Keratinocyte (primary cell): ENCODE data around the gene ASIC5. TPM values are rescaled to one million over a fixed set of nuclear protein-coding genes. Genes with fewer than 3 reads are reported as not detected.

ENCODE experiments used
- DNase-seq: peaks from one replicate; pipeline ENCODE4 v3.0.0-alpha.2; 2011; ENCODE audit warnings: low read depth, missing footprints, low spot score
- FAIRE-seq: peaks from 2 replicates; lab custom pipeline; 2011; peaks lifted over from hg19 to GRCh38; lab: Jason Lieb, UNC
- H2AFZ ChIP-seq: 2 replicates; pipeline ENCODE4 v1.6.0; 2012; ENCODE audit warnings: low read length, control low read depth, inconsistent platforms; ENCODE audit not compliant: control insufficient read depth
- H3K27ac ChIP-seq: 2 replicates; pipeline ENCODE4 v1.5.1; 2011; ENCODE audit warnings: low read length; ENCODE audit not compliant: control insufficient read depth, insufficient read depth
- H3K27me3 ChIP-seq: 3 replicates; pipeline ENCODE4 v1.6.0; 2011; ENCODE audit warnings: low read length; ENCODE audit not compliant: control insufficient read depth, insufficient read depth; ENCODE audit errors: extremely low read depth
- H3K36me3 ChIP-seq, 2 experiments: 2 replicates in 1 of 2; 3 replicates in 1 of 2; pipeline ENCODE4 v1.5.1; 2011; ENCODE audit warnings: low read length in 2 of 2, mild to moderate bottlenecking in 1 of 2; ENCODE audit not compliant: control insufficient read depth in 2 of 2, insufficient read depth in 2 of 2; ENCODE audit errors: extremely low read depth in 1 of 2
- H3K4me1 ChIP-seq: 3 replicates; pipeline ENCODE4 v1.5.1; 2011; ENCODE audit warnings: low read length; ENCODE audit not compliant: control insufficient read depth, insufficient read depth; ENCODE audit errors: extremely low read depth
- H3K4me2 ChIP-seq: 3 replicates; pipeline ENCODE4 v1.6.0; 2011; ENCODE audit warnings: low read depth, low read length; ENCODE audit not compliant: control insufficient read depth, insufficient read depth; ENCODE audit errors: extremely low read depth
- H3K4me3 ChIP-seq, 3 experiments: fragments of 200-600 bp in 1 of 3; sonication (generic) in 1 of 3; 2 replicates in 2 of 3; 3 replicates in 1 of 3; pipeline ENCODE4 v1.5.1; 2011 to 2016; ENCODE audit warnings: low read length in 3 of 3, mild to moderate bottlenecking in 3 of 3, control low read depth in 2 of 3, inconsistent platforms in 1 of 3, low read depth in 1 of 3, mixed read lengths in 1 of 3, mixed run types in 1 of 3, moderate library complexity in 1 of 3; ENCODE audit not compliant: control insufficient read depth in 2 of 3, insufficient read depth in 2 of 3; ENCODE audit errors: extremely low read depth in 1 of 3
- H3K79me2 ChIP-seq: 2 replicates; pipeline ENCODE4 v1.6.0; 2012; ENCODE audit warnings: low read length; ENCODE audit not compliant: control insufficient read depth, insufficient read depth
- H3K9ac ChIP-seq: 3 replicates; pipeline ENCODE4 v1.6.0; 2011; ENCODE audit warnings: low read length; ENCODE audit not compliant: control insufficient read depth, insufficient read depth; ENCODE audit errors: extremely low read depth
- H3K9me1 ChIP-seq: 3 replicates; pipeline ENCODE4 v1.6.0; 2011; ENCODE audit warnings: low read length; ENCODE audit not compliant: control insufficient read depth, insufficient read depth; ENCODE audit errors: extremely low read depth
- H3K9me3 ChIP-seq: 2 replicates; pipeline ENCODE4 v1.5.1; 2012; ENCODE audit warnings: low read depth, low read length; ENCODE audit not compliant: control insufficient read depth
- H4K20me1 ChIP-seq: 3 replicates; pipeline ENCODE4 v1.6.0; 2011; ENCODE audit warnings: low read length; ENCODE audit not compliant: control insufficient read depth, insufficient read depth; ENCODE audit errors: extremely low read depth
- CTCF ChIP-seq, 3 experiments: IDR thresholded peaks in 1 of 3; conservative IDR thresholded peaks in 1 of 3; optimal IDR thresholded peaks in 1 of 3; 2 replicates in 2 of 3; 3 replicates in 1 of 3; pipeline versions ENCODE3 to v1.5.1; 2011; ENCODE audit warnings: low read length in 3 of 3, mild to moderate bottlenecking in 3 of 3, moderate library complexity in 2 of 3, control low read depth in 1 of 3, inconsistent platforms in 1 of 3; ENCODE audit not compliant: insufficient read depth in 2 of 3; ENCODE audit errors: extremely low read depth in 1 of 3
- EZH2 ChIP-seq: IDR thresholded peaks from one replicate; pipeline ENCODE4 v1.6.1; 2012; ENCODE audit warnings: inconsistent platforms, mild to moderate bottlenecking, low read length, moderate library complexity
- dilution Hi-C: fragments of 300-500 bp; cut with MboI; formaldehyde crosslinking; loops from one replicate; pipeline ENCODE4 v1.7.0; 2020; ENCODE audit warnings: low sequenced_read_pairs; ENCODE audit not compliant: extremely low pct_ligation_motif_present
- polyA plus RNA-seq, 5 experiments: library from polyadenylated mRNA; depleted of rRNA in 3 of 5; stranded (reverse) in 3 of 5; stranded (forward) in 1 of 5; unstranded in 1 of 5; fragments of >200 nt; gene quantifications; 1 replicate in 1 of 5; 2 replicates in 3 of 5; 3 replicates in 1 of 5; pipeline versions ENCODE4 v1.2.1 to v1.2.3, GENCODE V29; 2011 to 2012; ENCODE audit warnings: missing spikeins in 2 of 5, low read depth in 1 of 5, low replicate concordance in 1 of 5

The ASIC5 gene
- polyA plus RNA-seq, 1 donor (not counting 4 experiments of a cell fraction or from before 2014, with no cell fraction given): not detected

GRCh38 chr4:155889031-155889793 lies 23.1 kb upstream of the ASIC5 start:
- H3K4me3 ChIP-seq: no peak overlapping the region
- H3K9me3 ChIP-seq: no peaks in the 10 kb centered on the region
- FAIRE-seq (no peak), DNase-seq (no peak)
- no peak overlapping the region for H3K9ac ChIP-seq
- H3K27ac ChIP-seq: no peak overlapping the region
- H3K27me3 ChIP-seq: no peaks in the 10 kb centered on the region
- dilution Hi-C loops: no loop called here
- no peak overlapping the region for H2AFZ ChIP-seq
- no peaks in the 10 kb centered on the region for H3K36me3 ChIP-seq
- no peaks in the 10 kb centered on the region for H3K4me1 ChIP-seq
- TF ChIP-seq CTCF (optimal IDR thresholded peaks at IDR 0.05 in 1 of 3, IDR thresholded peaks at IDR 0.05 in 1 of 3, conservative IDR thresholded peaks at IDR 0.05 in 1 of 3; ENCODE audit: extremely low read depth in 1 of 3, insufficient read depth in 2 of 3, low read length in 3 of 3) (no peak), EZH2 (no peak)
- H3K4me2 ChIP-seq: no peak overlapping the region
- H4K20me1 ChIP-seq: no peaks in the 10 kb centered on the region
- no peaks in the 10 kb centered on the region for H3K79me2 ChIP-seq
- no peaks in the 10 kb centered on the region for H3K9me1 ChIP-seq

- no peak for DNase-seq
- H3K4me3 ChIP-seq: no peak overlapping the region
- no peaks in the 10 kb centered on the region for H4K20me1 ChIP-seq
- H3K9me3 ChIP-seq: no peaks in the 10 kb centered on the region
- FAIRE-seq: no peak
- H3K27me3 ChIP-seq: no peaks in the 10 kb centered on the region
- no peak overlapping the region for H3K27ac ChIP-seq
- no peak overlapping the region for H3K9ac ChIP-seq
- no peaks in the 10 kb centered on the region for H3K4me1 ChIP-seq
- no peaks in the 10 kb centered on the region for H3K9me1 ChIP-seq
- H3K4me2 ChIP-seq: no peak overlapping the region
- no peak overlapping the region for H2AFZ ChIP-seq
- no peak for TF ChIP-seq CTCF (optimal IDR thresholded peaks at IDR 0.05 in 1 of 3, IDR thresholded peaks at IDR 0.05 in 1 of 3, conservative IDR thresholded peaks at IDR 0.05 in 1 of 3; ENCODE audit: extremely low read depth in 1 of 3, insufficient read depth in 2 of 3, low read length in 3 of 3)
- dilution Hi-C loops: no loop called here
- H3K36me3 ChIP-seq: no peaks in the 10 kb centered on the region
- no peaks in the 10 kb centered on the region for H3K79me2 ChIP-seq
These were observed 21.9 kb upstream of the ASIC5 start for GRCh38 chr4:155887847-155888570.
